ENCODE measurements around the gene RHOB.

DNA sequence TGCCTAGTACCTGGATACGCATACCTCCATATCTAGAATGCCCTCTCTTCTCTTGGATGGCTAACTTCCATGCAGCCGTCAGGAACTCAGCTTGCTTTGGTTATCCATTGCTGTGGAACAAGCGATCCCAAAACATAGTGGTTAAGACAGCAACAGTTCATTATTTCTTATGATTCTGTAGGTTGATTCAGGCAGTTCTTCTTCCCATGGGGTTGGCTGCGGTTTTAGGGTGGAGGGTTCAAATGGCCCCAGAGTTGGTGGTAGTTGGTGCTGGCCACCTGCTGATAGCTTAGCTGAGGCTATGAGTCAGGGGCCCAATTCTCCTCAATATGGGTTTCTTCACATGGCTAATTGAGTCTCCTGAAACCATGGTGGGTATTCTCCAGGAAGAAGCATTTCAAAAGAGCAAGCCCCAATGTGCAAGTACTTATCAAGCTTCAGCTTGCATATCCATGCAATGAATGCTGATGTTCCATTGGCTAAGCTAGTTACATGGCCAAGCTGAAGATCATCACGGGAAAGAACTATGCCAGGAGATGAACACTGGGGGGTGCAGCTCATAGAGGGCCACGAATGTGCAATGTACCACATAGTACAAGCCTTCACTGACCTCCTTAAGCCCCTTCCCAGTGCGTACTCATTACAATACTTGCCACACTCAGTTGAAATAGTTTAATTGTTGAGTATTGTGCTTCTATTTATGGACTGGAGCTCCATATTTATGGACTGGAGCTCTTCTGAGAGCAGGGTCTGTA is 10.0 kb upstream of the RHOB start:
- TF ChIP-seq, protein P1, sequence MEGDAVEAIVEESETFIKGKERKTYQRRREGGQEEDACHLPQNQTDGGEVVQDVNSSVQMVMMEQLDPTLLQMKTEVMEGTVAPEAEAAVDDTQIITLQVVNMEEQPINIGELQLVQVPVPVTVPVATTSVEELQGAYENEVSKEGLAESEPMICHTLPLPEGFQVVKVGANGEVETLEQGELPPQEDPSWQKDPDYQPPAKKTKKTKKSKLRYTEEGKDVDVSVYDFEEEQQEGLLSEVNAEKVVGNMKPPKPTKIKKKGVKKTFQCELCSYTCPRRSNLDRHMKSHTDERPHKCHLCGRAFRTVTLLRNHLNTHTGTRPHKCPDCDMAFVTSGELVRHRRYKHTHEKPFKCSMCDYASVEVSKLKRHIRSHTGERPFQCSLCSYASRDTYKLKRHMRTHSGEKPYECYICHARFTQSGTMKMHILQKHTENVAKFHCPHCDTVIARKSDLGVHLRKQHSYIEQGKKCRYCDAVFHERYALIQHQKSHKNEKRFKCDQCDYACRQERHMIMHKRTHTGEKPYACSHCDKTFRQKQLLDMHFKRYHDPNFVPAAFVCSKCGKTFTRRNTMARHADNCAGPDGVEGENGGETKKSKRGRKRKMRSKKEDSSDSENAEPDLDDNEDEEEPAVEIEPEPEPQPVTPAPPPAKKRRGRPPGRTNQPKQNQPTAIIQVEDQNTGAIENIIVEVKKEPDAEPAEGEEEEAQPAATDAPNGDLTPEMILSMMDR (IDR thresholded peaks at IDR 0.05), result no peak
- no peak for TF ChIP-seq POLR2A (IDR thresholded peaks at IDR 0.05)

Measured in prostate gland (tissue), 2 donors.